GM18873 (cell line): ENCODE measurements around the gene PIGX.
"Not testable (repeated sequence)": the region's sequence is repeated elsewhere in the genome, so short reads cannot be mapped to it uniquely, and the experiment has no call there.

Experiments used
- ATAC-seq: cut with Tn5 transposase; IDR thresholded peaks from one replicate; pipeline ENCODE4 v1.9.1; 2021; ENCODE audit warnings: mild to moderate bottlenecking, moderate library complexity, moderate number of reproducible peaks; ENCODE audit not compliant: unreplicated experiment, low FRiP score

PIGX gene

GRCh38 chr3:196699749-196700148 is 12.4 kb upstream of the PIGX start:
- ATAC-seq = no peak

- ATAC-seq = no peak
Measured at GRCh38 chr3:196700801-196701200, 11.4 kb upstream of the PIGX start.

GRCh38 chr3:196706327-196706726 is 5.8 kb upstream of the PIGX start:
- ATAC-seq = no peak

GRCh38 chr3:196706731-196707130 is 5.4 kb upstream of the PIGX start:
- no peak for ATAC-seq

- no peak for ATAC-seq
Measured at GRCh38 chr3:196707566-196707965, 4.6 kb upstream of the PIGX start.

GRCh38 chr3:196708467-196708866 is 3.7 kb upstream of the PIGX start:
- ATAC-seq = no peak

- peak; percentile 26 for ATAC-seq
Measured at GRCh38 chr3:196712514-196713413, 587 bp downstream of the PIGX start.

- ATAC-seq = peak; percentile 50
Measured at GRCh38 chr3:196717162-196717561, 5.0 kb downstream of the PIGX start.

- ATAC-seq = no peak
Measured at GRCh38 chr3:196721097-196721496, 8.9 kb downstream of the PIGX start.

GRCh38 chr3:196726788-196727675 is 14.9 kb downstream of the PIGX start:
- ATAC-seq = no peak

- ATAC-seq = no peak
Measured at GRCh38 chr3:196735751-196736150, 23.6 kb downstream of the PIGX start.

- no peak for ATAC-seq
Measured at GRCh38 chr3:196736670-196737374, 24.6 kb downstream of the PIGX start.

- ATAC-seq = no peak
Measured at GRCh38 chr3:196737655-196738054, 25.5 kb downstream of the PIGX start.

GRCh38 chr3:196739671-196740480 is 27.7 kb downstream of the PIGX start, which contains the start of gene PAK2:
PAK2 (plus strand) TSS chr3:196739857; CDS start chr3:196782647, 42,790 bp downstream.
- ATAC-seq = peak; percentile 79

- no peak for ATAC-seq
Measured at GRCh38 chr3:196740481-196741248, 28.5 kb downstream of the PIGX start.

- ATAC-seq = no peak
Measured at GRCh38 chr3:196741249-196741889, 29.2 kb downstream of the PIGX start.

GRCh38 chr3:196743569-196743968 is 31.4 kb downstream of the PIGX start:
- not testable (repeated sequence) for ATAC-seq

GRCh38 chr3:196749125-196749524 is 36.9 kb downstream of the PIGX start:
- no peak for ATAC-seq

- no peak for ATAC-seq
Measured at GRCh38 chr3:196753201-196753600, 41.0 kb downstream of the PIGX start.
